ENCODE data around the gene APOA4.

APOA4 gene

GRCh38 chr11:116823031-116823843 is at the start of gene APOA4:
Gene APOA4 (minus strand): TSS chr11:116823304. CDS start chr11:116823191, 113 bp downstream.
- DNase-seq: no peak

GRCh38 chr11:116871248-116871647 is 48.1 kb upstream of the APOA4 start:
- DNase-seq: no peak

GRCh38 chr11:116870054-116870453 is 47.0 kb upstream of the APOA4 start:
- no peak for DNase-seq

GRCh38 chr11:116869610-116870009 is 46.5 kb upstream of the APOA4 start:
- DNase-seq: no peak

GRCh38 chr11:116868066-116868465 is 45.0 kb upstream of the APOA4 start:
- DNase-seq: no peak

GRCh38 chr11:116867619-116868018 is 44.5 kb upstream of the APOA4 start:
- no peak for DNase-seq

- DNase-seq: no peak
Observed at GRCh38 chr11:116866804-116867455, 43.8 kb upstream of the APOA4 start.

- DNase-seq: no peak
Observed at GRCh38 chr11:116865696-116866095, 42.6 kb upstream of the APOA4 start.

- no peak for DNase-seq
Observed at GRCh38 chr11:116864531-116864930, 41.4 kb upstream of the APOA4 start.

- DNase-seq: no peak
Observed at GRCh38 chr11:116862951-116863350, 39.8 kb upstream of the APOA4 start.

- DNase-seq: no peak
Observed at GRCh38 chr11:116862185-116862584, 39.1 kb upstream of the APOA4 start.

- DNase-seq: no peak
Observed at GRCh38 chr11:116861539-116861938, 38.4 kb upstream of the APOA4 start.

GRCh38 chr11:116860303-116860702 is 37.2 kb upstream of the APOA4 start:
- DNase-seq: no peak

- no peak for DNase-seq
Observed at GRCh38 chr11:116859175-116859574, 36.1 kb upstream of the APOA4 start.

- no peak for DNase-seq
Observed at GRCh38 chr11:116857936-116858335, 34.8 kb upstream of the APOA4 start.

- no peak for DNase-seq
Observed at GRCh38 chr11:116857316-116857715, 34.2 kb upstream of the APOA4 start.

- no peak for DNase-seq
Observed at GRCh38 chr11:116856423-116856822, 33.3 kb upstream of the APOA4 start.

GRCh38 chr11:116855413-116855812 is 32.3 kb upstream of the APOA4 start:
- no peak for DNase-seq

GRCh38 chr11:116853461-116854073 is 30.5 kb upstream of the APOA4 start:
- DNase-seq: no peak

- DNase-seq: no peak
Observed at GRCh38 chr11:116852261-116853031, 29.3 kb upstream of the APOA4 start.

GRCh38 chr11:116851626-116852025 is 28.5 kb upstream of the APOA4 start:
- no peak for DNase-seq

- no peak for DNase-seq
Observed at GRCh38 chr11:116849486-116849885, 26.4 kb upstream of the APOA4 start.

GRCh38 chr11:116849060-116849459 is 26.0 kb upstream of the APOA4 start:
- no peak for DNase-seq
